DMS153 (cell line): ENCODE data around the gene PLCXD3.
"Not testable (repeated sequence)": the region's sequence is repeated elsewhere in the genome, so short reads cannot be mapped to it uniquely, and the experiment has no call there.

Source experiments
- DNase-seq: peaks from one replicate; lab custom pipeline; 2025; lab: John Stamatoyannopoulos, UW

PLCXD3 gene

GRCh38 chr5:41493490-41494126, 16.8 kb downstream of the PLCXD3 start:
- DNase-seq, result not testable (repeated sequence)

- DNase-seq, result no peak
Observed at GRCh38 chr5:41485533-41485932, 24.9 kb downstream of the PLCXD3 start.

DNA sequence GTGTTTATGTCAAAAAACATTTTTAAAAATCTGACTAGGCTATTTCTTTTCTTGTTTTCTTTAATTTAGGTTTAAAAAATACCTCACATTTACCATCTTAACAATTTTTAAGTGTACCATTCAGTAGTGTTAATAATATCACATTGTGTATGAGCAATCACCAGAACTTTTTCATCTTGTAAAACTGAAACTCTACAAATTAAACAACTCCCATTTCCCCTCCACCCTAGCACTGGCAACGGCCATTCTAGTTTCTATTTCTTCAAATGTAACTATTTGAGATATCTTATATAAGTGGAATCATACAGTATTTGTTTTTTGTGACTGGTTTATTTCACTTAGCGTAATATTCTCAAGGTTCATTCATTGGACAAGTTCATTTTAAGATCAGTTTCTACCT, 27.7 kb downstream of the PLCXD3 start:
- no peak for DNase-seq

DNA sequence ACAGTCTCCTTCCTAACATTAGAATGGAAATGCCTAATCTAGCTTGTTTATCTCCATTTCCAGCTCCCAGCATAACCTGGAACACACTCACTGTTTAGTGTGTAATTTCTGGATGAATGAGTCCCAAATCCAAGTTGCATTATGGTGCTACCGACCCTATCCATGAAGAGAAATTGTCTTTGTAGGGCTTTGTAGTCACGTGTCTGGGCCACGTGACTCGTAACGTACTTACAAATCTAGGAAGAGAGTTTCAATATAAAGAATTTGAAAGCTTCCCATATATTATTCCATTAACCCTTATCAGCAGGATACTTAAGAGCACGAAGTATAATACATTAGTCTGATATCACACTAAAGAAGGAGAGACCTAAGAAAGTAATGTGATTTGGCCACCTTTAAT, 28.2 kb downstream of the PLCXD3 start:
- no peak for DNase-seq

- DNase-seq, result not testable (repeated sequence)
Observed at GRCh38 chr5:41471571-41472208, 38.7 kb downstream of the PLCXD3 start.

GRCh38 chr5:41465493-41466171, 44.8 kb downstream of the PLCXD3 start:
- no peak for DNase-seq

- DNase-seq, result no peak
Observed at GRCh38 chr5:41459557-41459956, 50.8 kb downstream of the PLCXD3 start.

- no peak for DNase-seq
Observed at GRCh38 chr5:41457094-41457493, 53.3 kb downstream of the PLCXD3 start.

- no peak for DNase-seq
Observed at GRCh38 chr5:41452506-41452905, 57.9 kb downstream of the PLCXD3 start.

DNA sequence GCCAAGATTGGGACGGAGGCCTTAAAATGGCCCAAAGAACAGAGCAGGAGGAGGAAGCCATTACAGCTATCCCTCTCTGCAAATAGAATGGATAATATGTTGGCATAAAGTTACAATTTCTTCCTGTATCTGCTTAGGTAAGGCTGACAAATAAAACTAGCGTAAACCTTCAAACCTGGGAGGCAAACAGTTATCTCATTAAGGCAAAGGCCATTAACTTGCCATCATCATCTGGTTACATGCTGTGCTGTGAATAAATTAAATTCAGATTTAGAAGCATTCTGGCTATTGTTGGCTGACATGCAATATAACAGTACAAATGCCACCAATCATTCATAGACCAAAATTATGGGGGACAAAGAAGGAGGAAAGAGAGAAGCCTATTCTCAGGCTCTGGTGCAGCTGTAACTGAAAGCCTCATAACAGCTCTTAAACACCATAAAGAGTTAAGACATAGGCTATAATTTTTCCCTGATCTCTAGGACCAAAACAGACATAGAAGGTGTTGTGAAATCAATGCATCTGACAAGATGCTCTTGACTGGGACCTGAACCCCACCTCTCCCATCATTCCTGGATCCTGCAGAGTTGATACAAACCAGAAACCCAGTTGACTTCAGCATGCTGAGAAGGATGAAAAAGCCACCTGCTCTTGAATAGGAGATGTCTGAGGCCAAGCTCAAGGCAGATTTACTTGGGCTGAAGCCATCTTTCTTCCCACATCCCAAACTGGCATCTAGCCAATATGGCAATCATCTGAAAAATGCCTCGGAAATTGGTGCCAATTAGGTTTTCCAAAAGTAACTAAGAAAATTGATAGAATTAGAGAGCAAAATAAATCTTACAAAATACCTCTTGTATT, 62.5 kb downstream of the PLCXD3 start:
- no peak for DNase-seq

GRCh38 chr5:41445937-41446563, 64.4 kb downstream of the PLCXD3 start:
- DNase-seq, result no peak

DNA sequence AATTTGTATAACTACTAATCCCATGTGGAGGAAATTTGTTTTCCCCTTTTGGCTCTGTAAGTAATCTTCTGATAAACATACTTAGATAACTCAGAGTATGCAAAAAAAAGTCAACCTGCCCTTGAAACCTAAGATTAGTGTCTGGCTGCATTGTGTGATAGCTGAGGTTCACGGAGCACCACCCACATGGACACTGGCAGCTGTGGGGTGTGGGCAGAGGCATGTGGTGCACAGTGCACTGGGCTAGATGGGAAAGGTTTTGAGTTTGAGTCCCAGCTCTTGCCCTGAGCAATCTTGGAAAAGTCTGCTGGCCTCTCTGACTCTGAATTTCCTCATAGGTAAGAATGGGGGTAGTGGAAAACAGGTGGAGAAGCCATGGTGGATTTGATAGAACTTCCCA, 75.1 kb downstream of the PLCXD3 start:
- DNase-seq, result no peak

DNA sequence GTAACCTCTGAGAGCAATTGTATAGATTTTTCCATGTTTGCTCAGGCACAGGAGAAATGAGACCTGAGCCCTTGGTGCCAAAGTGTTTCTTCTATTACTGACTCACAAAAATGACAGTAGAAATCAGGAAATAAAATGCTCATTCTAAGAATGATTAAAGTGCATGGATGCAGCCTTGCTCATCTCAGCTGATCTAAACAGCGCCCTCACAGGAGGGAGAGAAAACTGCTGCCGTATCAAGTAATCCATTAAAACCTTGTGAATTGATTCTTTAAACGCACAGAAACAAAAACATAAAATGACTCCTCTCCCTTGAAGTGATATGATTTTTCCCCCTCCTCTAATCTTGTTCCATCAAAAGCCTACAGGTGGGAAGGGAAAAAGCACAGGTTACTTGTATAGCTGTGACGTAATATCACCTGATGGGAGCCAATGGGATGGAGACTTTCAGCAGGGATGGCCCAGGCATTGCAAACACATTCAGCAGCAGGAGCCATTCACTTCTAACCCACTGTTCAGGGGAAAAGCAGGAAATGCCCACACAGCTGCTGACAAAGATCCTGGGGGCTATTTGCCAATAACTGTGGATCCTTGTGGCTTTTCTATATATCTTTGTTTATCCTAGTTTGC, 76.7 kb downstream of the PLCXD3 start:
- no peak for DNase-seq

DNA sequence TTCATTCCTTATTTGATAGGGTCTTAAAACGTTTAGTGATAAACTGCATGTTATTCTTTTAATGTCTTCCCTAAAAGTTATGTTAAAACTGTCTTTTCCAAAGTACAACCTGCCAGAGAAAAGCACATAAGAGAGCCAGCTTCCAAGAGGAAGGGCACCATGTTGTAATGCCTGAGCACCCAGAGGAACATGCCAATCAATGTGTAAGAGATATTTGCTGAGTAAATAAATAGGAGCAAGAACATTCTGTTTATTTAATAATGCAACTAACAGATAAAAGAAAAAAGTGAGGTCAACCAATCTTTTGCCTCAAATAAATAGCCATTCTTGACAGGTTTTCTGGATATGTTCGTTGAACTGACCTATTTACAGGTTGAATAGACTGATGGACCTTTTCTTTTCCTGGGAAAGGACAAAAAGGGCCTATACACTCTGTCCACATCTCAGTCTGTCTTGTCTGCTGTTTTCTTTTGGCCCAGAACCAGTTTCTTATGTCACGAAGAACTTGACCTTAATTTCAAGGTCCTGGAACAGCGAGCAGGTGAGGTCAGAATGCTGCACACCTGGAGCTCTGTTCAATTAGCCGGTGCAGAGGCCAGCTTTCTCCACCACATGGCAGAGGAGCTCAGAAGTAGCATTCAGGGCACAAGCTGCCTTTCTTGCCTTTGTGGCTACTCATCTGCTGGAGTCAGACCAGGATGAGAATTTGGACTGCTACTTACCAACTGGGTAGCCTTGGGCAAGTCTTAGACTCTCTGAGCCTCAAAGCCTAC, 77.7 kb downstream of the PLCXD3 start:
- no peak for DNase-seq

- no peak for DNase-seq
Observed at GRCh38 chr5:41427505-41427904, 82.9 kb downstream of the PLCXD3 start.

DNA sequence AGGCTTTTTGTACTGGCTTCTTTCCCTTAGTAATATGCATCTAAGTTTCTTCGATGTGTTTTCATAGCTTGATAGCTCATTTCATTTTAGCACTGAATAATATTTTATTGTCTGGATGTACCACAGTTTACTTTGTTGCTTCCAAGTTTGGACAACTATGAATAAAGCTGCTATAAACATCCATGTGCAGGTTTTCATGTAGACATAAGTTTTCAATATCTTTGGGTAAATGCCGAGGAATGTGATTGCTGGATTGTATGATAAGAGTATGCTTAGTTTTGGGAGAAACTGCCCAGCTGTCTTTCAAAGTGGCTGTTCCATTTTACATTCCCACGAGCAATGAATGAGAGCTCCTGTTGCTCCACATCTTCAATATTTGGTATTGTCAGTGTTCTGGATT, 84.7 kb downstream of the PLCXD3 start:
- no peak for DNase-seq

DNA sequence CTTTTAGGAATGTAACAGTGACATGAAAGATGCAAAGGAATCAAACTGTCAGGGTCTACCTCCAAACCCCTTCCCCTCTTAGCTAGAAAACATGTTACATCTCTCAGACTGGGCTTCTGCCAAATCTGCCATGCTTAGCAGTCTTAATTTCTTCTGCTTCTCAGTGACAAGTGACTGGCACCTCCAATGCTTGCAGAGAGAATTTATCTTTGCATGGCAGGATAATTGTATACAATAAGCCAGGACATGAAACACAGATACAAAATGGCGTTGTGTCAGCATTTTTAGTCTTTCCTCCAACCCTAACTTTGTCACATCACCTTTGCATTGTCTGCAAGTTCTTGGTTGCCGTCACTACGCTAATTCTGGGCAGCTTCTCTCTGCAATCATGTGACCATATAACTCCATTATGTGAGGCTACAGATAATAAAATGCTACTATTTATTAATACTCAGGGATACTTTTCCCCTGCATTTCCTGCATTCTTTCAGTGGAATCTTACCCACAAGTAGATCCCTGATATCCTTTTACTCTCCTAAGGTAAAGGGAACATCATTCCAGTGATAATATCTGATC, 89.8 kb downstream of the PLCXD3 start:
- DNase-seq, result no peak

DNA sequence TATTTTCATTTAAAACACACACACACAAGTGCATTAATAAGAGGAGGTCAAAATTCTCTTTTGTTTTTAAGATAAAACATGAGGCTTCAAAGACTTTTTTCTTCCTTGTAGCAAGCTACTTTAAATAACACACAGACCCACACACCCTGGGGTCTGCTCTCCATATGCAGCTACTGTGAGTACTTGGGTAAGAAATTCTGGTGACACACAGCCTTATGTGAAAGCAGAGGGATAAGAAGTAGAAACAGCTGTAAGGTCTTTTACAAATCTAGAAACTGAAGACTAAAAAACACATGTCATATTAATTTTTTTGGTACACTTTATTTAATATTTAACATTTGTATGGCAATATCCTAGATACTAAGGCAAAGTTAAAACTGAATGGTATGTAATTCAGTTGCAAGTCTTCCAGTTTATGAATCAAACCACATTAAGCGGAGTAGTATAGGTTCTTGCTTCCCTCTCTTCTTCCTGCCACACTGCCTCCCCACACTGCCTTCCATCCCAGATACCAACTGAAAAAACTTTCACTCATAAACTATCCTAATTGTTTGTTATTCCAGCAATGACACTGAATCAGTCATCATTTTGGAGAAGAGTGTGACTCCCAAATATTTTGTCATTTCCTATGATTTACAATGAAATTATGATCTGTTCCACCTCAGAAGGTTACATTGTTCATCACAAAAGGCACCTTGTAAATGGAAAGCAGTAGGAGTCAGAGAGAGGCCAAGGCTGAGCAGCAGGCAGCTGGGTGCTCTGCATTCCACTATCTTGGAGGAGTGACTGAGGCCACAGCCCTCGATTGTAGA, 92.0 kb downstream of the PLCXD3 start:
- DNase-seq, result no peak

DNA sequence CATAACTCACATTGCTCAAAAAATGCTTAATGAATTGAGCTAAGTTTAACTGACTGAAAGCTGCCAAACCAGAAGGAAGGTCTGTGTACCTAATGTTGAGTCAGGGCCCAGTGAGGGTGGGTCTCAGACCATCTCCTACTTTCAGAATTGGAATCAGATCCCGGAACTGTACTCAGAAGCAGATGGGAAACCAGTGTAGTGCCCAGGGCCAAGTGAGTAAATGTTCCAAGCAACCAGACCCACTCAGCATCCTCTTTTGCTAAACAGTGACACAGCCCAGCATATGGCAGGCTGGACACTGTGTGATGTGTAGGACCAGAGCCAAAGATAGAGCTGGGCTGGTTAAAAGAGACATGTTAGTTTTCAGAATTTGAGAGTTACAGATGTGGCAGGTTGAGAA, 94.1 kb downstream of the PLCXD3 start:
- no peak for DNase-seq

- DNase-seq, result no peak
Observed at GRCh38 chr5:41415242-41415641, 95.2 kb downstream of the PLCXD3 start.
